GM23338 (cell line): Measurements from ENCODE around the gene SLC23A1.

Source experiments
- EZH2 ChIP-seq: fragments of 200-600 bp; sonication (generic); IDR thresholded peaks from one replicate; pipeline ENCODE4 v1.8.0; 2017; ENCODE audit warnings: antibody characterized with exemption, mild to moderate bottlenecking, low read depth; ENCODE audit not compliant: unreplicated experiment
- EZH2phosphoT487 ChIP-seq: fragments of 200-600 bp; sonication (generic); IDR thresholded peaks from one replicate; pipeline ENCODE4 v1.8.1; 2018; ENCODE audit warnings: antibody characterized with exemption; ENCODE audit not compliant: unreplicated experiment
- JUNB ChIP-seq: IDR thresholded peaks from one replicate; pipeline ENCODE4 v1.6.1; 2016; ENCODE audit warnings: antibody characterized with exemption; ENCODE audit not compliant: unreplicated experiment
- TF ChIP-seq, protein P1 (sequence below), 2 experiments: fragments of 200-600 bp in 1 of 2; sonication (generic) in 1 of 2; conservative IDR thresholded peaks; 2 replicates each; pipeline versions ENCODE4 v1.5.1 to v1.6.1; 2016 to 2017; ENCODE audit warnings: antibody characterized with exemption in 2 of 2, low read depth in 2 of 2, mild to moderate bottlenecking in 2 of 2, moderate library complexity in 1 of 2
- TF ChIP-seq, protein P2 (sequence below): IDR thresholded peaks from 2 replicates; pipeline ENCODE4 v1.6.1; 2016; ENCODE audit warnings: antibody characterized with exemption
- TF ChIP-seq, protein P3 (sequence below): IDR thresholded peaks from one replicate; pipeline ENCODE4 v1.6.1; 2018; ENCODE audit warnings: antibody characterized with exemption; ENCODE audit not compliant: unreplicated experiment

DNA sequence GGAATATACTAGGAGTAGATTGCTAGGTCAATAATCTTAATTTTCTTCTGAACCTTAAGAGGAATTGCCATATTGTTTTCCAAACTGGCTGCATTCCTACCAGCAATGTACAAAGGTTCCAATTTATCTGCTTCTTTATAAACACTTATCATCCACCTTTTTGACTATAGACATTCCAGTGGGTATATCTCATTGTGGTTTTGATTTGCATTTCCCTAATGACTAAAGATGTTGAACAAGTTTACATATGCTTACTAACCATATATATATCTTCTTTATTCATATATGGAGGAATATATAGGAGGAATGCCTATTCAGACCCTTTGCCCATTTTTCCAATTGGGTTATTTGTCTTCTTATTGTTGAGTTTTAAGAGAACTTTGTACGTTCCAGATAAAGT, 48.6 kb upstream of the SLC23A1 start:
- no peak for TF ChIP-seq EZH2
- no peak for TF ChIP-seq JUNB
- TF ChIP-seq EZH2phosphoT487, result no peak
- TF ChIP-seq, protein P1, sequence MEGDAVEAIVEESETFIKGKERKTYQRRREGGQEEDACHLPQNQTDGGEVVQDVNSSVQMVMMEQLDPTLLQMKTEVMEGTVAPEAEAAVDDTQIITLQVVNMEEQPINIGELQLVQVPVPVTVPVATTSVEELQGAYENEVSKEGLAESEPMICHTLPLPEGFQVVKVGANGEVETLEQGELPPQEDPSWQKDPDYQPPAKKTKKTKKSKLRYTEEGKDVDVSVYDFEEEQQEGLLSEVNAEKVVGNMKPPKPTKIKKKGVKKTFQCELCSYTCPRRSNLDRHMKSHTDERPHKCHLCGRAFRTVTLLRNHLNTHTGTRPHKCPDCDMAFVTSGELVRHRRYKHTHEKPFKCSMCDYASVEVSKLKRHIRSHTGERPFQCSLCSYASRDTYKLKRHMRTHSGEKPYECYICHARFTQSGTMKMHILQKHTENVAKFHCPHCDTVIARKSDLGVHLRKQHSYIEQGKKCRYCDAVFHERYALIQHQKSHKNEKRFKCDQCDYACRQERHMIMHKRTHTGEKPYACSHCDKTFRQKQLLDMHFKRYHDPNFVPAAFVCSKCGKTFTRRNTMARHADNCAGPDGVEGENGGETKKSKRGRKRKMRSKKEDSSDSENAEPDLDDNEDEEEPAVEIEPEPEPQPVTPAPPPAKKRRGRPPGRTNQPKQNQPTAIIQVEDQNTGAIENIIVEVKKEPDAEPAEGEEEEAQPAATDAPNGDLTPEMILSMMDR (conservative IDR thresholded peaks at IDR 0.05; ENCODE audit: low read depth in 2 of 2), result no peak
- TF ChIP-seq, protein P2, sequence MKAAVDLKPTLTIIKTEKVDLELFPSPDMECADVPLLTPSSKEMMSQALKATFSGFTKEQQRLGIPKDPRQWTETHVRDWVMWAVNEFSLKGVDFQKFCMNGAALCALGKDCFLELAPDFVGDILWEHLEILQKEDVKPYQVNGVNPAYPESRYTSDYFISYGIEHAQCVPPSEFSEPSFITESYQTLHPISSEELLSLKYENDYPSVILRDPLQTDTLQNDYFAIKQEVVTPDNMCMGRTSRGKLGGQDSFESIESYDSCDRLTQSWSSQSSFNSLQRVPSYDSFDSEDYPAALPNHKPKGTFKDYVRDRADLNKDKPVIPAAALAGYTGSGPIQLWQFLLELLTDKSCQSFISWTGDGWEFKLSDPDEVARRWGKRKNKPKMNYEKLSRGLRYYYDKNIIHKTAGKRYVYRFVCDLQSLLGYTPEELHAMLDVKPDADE, result no peak
- TF ChIP-seq, protein P3, sequence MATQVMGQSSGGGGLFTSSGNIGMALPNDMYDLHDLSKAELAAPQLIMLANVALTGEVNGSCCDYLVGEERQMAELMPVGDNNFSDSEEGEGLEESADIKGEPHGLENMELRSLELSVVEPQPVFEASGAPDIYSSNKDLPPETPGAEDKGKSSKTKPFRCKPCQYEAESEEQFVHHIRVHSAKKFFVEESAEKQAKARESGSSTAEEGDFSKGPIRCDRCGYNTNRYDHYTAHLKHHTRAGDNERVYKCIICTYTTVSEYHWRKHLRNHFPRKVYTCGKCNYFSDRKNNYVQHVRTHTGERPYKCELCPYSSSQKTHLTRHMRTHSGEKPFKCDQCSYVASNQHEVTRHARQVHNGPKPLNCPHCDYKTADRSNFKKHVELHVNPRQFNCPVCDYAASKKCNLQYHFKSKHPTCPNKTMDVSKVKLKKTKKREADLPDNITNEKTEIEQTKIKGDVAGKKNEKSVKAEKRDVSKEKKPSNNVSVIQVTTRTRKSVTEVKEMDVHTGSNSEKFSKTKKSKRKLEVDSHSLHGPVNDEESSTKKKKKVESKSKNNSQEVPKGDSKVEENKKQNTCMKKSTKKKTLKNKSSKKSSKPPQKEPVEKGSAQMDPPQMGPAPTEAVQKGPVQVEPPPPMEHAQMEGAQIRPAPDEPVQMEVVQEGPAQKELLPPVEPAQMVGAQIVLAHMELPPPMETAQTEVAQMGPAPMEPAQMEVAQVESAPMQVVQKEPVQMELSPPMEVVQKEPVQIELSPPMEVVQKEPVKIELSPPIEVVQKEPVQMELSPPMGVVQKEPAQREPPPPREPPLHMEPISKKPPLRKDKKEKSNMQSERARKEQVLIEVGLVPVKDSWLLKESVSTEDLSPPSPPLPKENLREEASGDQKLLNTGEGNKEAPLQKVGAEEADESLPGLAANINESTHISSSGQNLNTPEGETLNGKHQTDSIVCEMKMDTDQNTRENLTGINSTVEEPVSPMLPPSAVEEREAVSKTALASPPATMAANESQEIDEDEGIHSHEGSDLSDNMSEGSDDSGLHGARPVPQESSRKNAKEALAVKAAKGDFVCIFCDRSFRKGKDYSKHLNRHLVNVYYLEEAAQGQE, result no peak
